Trophoblast cell (in vitro differentiated cells and primary cell): Measurements from ENCODE around the gene GRID1.
A peak's percentile ranks its signal among the peaks of the same experiment; 100 is the strongest.

Experiments
- DNase-seq, 2 donors: peaks; one replicate each; pipeline ENCODE4 v3.0.0-alpha.2; 2016
- H2AFZ ChIP-seq: 2 replicates; pipeline ENCODE4 v1.6.1; 2013; ENCODE audit warnings: low read length, moderate library complexity, mild to moderate bottlenecking; ENCODE audit not compliant: insufficient read depth, poor library complexity
- H2AK5ac ChIP-seq: 2 replicates; pipeline ENCODE4 v1.6.1; 2013; ENCODE audit warnings: mild to moderate bottlenecking, low read length
- H2BK120ac ChIP-seq: 2 replicates; pipeline ENCODE4 v1.6.1; 2013; ENCODE audit warnings: low read length, mild to moderate bottlenecking, moderate library complexity; ENCODE audit not compliant: insufficient read depth, poor library complexity
- H2BK12ac ChIP-seq: 2 replicates; pipeline ENCODE4 v1.6.1; 2013; ENCODE audit warnings: mild to moderate bottlenecking, low read length, moderate library complexity
- H2BK5ac ChIP-seq: 2 replicates; pipeline ENCODE4 v1.6.1; 2013; ENCODE audit warnings: low read length, low read depth, moderate library complexity, mild to moderate bottlenecking; ENCODE audit not compliant: poor library complexity
- H3K14ac ChIP-seq: 2 replicates; pipeline ENCODE4 v1.6.1; 2013; ENCODE audit warnings: mild to moderate bottlenecking, low read length
- H3K18ac ChIP-seq: 2 replicates; pipeline ENCODE4 v1.6.1; 2013; ENCODE audit warnings: mild to moderate bottlenecking, low read length
- H3K23ac ChIP-seq: 2 replicates; pipeline ENCODE4 v1.6.1; 2013; ENCODE audit warnings: low read length
- H3K27ac ChIP-seq: 2 replicates; pipeline ENCODE4 v1.5.1; 2013; ENCODE audit warnings: low read depth, mild to moderate bottlenecking, inconsistent platforms, low read length, moderate library complexity
- H3K27me3 ChIP-seq: 2 replicates; pipeline ENCODE4 v1.6.1; 2013; ENCODE audit warnings: inconsistent platforms, mild to moderate bottlenecking, low read length, moderate library complexity; ENCODE audit not compliant: insufficient read depth
- H3K36me3 ChIP-seq, 2 experiments: 1 replicate in 1 of 2; 2 replicates in 1 of 2; pipeline ENCODE4 v1.6.1; 2013; ENCODE audit warnings: low read length in 2 of 2, mild to moderate bottlenecking in 2 of 2, moderate library complexity in 1 of 2; ENCODE audit not compliant: insufficient read depth in 2 of 2, control insufficient read depth in 1 of 2
- H3K4ac ChIP-seq: 2 replicates; pipeline ENCODE4 v1.6.1; 2013; ENCODE audit warnings: low read depth, mild to moderate bottlenecking, low read length, moderate library complexity
- H3K4me1 ChIP-seq, 2 experiments: 1 replicate in 1 of 2; 2 replicates in 1 of 2; pipeline ENCODE4 v1.6.1; 2013; ENCODE audit warnings: low read length in 2 of 2, mild to moderate bottlenecking in 2 of 2, moderate library complexity in 1 of 2; ENCODE audit not compliant: insufficient read depth in 2 of 2, control insufficient read depth in 1 of 2
- H3K4me2 ChIP-seq: 2 replicates; pipeline ENCODE4 v1.6.1; 2013; ENCODE audit warnings: inconsistent platforms, mild to moderate bottlenecking, low read length, moderate library complexity
- H3K4me3 ChIP-seq: 2 replicates; pipeline ENCODE4 v1.5.1; 2013; ENCODE audit warnings: mild to moderate bottlenecking, low read depth, low read length, inconsistent platforms
- H3K79me1 ChIP-seq: one replicate; pipeline ENCODE4 v1.6.1; 2013; ENCODE audit warnings: low read length
- H3K79me2 ChIP-seq: 2 replicates; pipeline ENCODE4 v1.6.1; 2013; ENCODE audit warnings: low read length, mild to moderate bottlenecking; ENCODE audit not compliant: control insufficient read depth, insufficient read depth, poor library complexity
- H3K9ac ChIP-seq: 2 replicates; pipeline ENCODE4 v1.6.1; 2013; ENCODE audit warnings: mild to moderate bottlenecking, low read length
- H3K9me3 ChIP-seq: 2 replicates; pipeline ENCODE4 v1.6.1; 2013; ENCODE audit warnings: low read depth, mild to moderate bottlenecking, control low read depth, inconsistent platforms, low read length; ENCODE audit not compliant: insufficient read depth
- H4K12ac ChIP-seq: 2 replicates; pipeline ENCODE4 v1.6.1; 2013; ENCODE audit warnings: low read depth, mild to moderate bottlenecking, low read length, moderate library complexity
- H4K8ac ChIP-seq: 2 replicates; pipeline ENCODE4 v1.6.1; 2013; ENCODE audit warnings: low read depth, mild to moderate bottlenecking, low read length, moderate library complexity
- H4K91ac ChIP-seq: one replicate; pipeline ENCODE4 v1.6.1; 2013; ENCODE audit warnings: low read depth, mild to moderate bottlenecking, low read length, moderate library complexity
- WGBS: extraction: QIAGEN DNeasy Blood & Tissue Kit; methylation state at CpG from one replicate; pipeline ENCODE4 v1.1.7; 2013; ENCODE audit warnings: missing lambda C conversion rate; ENCODE audit not compliant: insufficient read length, insufficient coverage; ENCODE audit errors: extremely low coverage; 5-methylcytosine and 5-hydroxymethylcytosine counted together

GRID1 gene

DNA sequence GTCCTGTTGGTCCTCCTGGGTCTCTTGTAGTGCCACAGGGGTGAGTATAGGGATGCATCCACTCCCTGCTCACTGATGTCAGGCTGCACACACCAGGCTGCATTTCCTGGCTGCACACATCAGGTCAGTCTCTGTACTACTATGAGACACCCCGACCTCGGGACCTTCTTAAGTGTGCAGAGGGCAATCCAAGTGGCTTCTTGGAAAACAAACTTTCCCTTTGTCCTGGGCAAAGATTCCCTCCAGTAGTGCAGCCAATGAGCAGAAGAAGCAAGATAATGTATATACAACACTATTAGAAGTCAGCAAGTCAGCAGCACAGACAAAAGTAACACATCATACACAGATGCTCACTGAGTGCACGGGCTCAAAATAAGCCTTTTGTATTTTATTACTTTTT lies 493.5 kb downstream of the GRID1 start:
- WGBS = no CpG with 5 or more reads among the region's 3 CpGs
- H3K4me1 ChIP-seq = no peaks in the 10 kb centered on the region
- no peaks in the 10 kb centered on the region for H3K79me1 ChIP-seq

DNA sequence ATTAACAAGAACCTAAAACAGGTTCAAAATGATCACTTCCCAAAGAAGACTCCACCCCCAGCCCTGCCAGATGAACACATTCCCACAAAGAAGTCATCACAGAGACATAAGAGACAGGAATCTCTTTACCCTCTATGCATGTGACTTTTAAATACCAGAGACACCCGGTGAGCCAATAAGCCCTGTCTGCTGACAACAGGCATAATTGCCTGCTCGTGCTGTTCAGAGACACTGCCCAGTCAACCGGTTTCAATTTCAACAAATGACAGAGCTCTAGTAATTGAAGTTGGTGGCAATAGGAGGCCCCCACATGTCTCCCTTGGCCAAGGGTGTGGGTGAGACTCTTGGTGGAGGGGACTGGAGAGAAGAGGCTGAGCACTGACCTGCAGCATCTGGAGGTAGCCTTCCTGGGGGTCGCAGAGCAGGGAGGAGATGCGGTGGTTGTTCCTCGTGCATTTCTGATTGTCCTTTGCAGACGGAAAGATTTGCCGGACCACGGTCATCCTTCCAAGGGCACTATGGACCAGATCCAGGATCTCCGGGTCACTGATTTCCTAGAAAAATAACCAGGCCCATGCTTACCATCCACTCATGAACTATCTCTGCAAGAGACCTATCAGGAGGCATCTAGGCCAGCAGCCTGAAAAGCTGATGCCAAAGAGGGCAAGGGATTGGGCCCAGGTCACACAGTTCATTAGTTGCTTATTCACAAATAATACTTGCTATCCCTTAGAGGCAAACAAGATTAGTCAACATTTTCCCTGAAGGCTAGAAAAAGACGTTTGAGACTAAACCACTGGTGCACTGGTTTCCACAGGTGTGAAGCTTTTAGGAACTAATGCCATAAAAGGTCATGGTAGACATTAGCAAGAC lies 497.7 kb downstream of the GRID1 start:
- no peak overlapping the region for H3K18ac ChIP-seq
- H2AK5ac ChIP-seq = no peak overlapping the region
- DNase-seq = no peak
- peaks cover 0 to 4% of the 10 kb centered on the region in 2 experiments for H3K4me1 ChIP-seq
- H3K4ac ChIP-seq = no peak overlapping the region
- no CpG with 5 or more reads among the region's 11 CpGs for WGBS
- H3K27me3 ChIP-seq = no peaks in the 10 kb centered on the region
- H2BK5ac ChIP-seq = no peak overlapping the region
- no peak overlapping the region for H3K4me2 ChIP-seq
- no peak overlapping the region for H3K14ac ChIP-seq
- no peak overlapping the region for H4K91ac ChIP-seq
- H3K9ac ChIP-seq = no peak overlapping the region
- H2AFZ ChIP-seq = no peak overlapping the region
- no peaks in the 10 kb centered on the region for H3K79me1 ChIP-seq
- H4K12ac ChIP-seq = no peak overlapping the region
- H3K27ac ChIP-seq = no peak overlapping the region
- no peaks in the 10 kb centered on the region for H3K36me3 ChIP-seq
- H2BK120ac ChIP-seq = no peak overlapping the region
- H4K8ac ChIP-seq = no peak overlapping the region
- H3K79me2 ChIP-seq = no peaks in the 10 kb centered on the region
- H3K4me3 ChIP-seq = peak overlapping the region; percentile 47
- no peak overlapping the region for H2BK12ac ChIP-seq
- no peaks in the 10 kb centered on the region for H3K9me3 ChIP-seq
- H3K23ac ChIP-seq = no peak overlapping the region

More for the DNA sequence above, 493.5 kb downstream of the GRID1 start:
- Histone ChIP-seq H3K79me2 (no peaks in the 10 kb centered on the region), H2BK5ac (no peak overlapping the region), H3K4me2 (no peak overlapping the region), H3K27me3 (no peaks in the 10 kb centered on the region), H2AK5ac (no peak overlapping the region), H4K8ac (no peak overlapping the region), H2BK120ac (no peak overlapping the region), H3K27ac (no peak overlapping the region), H4K91ac (no peak overlapping the region), H3K14ac (no peak overlapping the region), H3K9me3 (no peaks in the 10 kb centered on the region), H3K18ac (no peak overlapping the region), H3K23ac (no peak overlapping the region), H3K9ac (no peak overlapping the region), H3K4ac (no peak overlapping the region), H4K12ac (no peak overlapping the region), H3K4me3 (no peak overlapping the region), H3K36me3 (no peaks in the 10 kb centered on the region), H2AFZ (no peak overlapping the region), H2BK12ac (no peak overlapping the region)
- DNase-seq = no peak

DNA sequence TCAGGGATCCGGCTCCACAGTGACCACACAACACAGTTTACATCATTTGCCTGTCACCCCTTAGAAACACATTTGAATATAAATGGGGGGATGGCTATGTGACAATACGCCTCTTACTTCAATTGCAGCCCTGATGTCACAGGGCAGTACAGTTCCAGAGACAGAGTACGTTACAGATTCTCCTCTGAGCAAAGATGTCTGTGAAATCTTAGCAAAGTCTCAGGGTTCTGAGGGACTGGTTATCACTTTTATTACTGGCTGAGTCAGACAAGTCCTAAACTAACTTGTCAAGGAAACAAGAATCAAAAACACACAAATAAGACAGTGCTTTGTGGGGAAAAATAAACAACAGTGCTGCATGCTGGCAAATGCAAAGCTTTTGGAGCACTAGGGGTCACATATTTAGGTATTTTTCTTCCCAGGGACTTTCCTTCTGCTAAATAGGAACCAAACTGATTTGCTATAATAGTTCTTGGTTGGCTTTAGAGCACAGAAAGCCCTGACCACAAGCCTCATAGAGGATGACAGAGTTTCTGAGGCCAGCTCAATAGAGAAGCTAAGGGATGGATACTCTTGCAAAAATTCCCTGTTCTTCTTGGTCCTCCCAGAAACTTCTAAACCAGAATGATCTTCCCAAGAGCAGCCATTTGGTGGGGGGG lies 501.6 kb downstream of the GRID1 start:
- peaks cover 9 to 20% of the 10 kb centered on the region in 2 experiments for H3K4me1 ChIP-seq
- H3K23ac ChIP-seq = no peak overlapping the region

DNA sequence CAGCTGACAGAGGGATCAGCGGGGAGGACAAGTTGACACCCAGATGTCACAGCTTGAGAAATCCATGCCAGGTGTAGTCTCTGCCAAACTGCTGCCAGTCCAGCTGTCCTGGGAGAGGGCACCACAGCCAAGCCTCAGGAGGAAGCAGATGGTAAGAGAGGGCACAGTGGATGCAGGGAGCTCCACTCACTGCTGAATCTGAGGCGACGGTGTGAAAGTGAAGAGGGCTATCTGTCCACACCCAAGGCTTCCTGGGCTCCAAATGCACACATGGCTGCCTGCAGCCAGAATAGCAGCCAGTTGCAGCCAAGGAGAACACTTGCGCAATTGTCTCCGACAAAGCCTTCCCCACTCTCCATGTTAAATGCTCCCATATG lies 502.4 kb downstream of the GRID1 start:
- no peak overlapping the region for H3K18ac ChIP-seq

More for the DNA sequence above, 501.6 kb downstream of the GRID1 start:
- H3K4me2 ChIP-seq = no peak overlapping the region
- no peak overlapping the region for H2BK120ac ChIP-seq
- no peaks in the 10 kb centered on the region for H3K79me1 ChIP-seq
- H3K27ac ChIP-seq = no peak overlapping the region
- no peaks in the 10 kb centered on the region for H3K27me3 ChIP-seq
- H3K79me2 ChIP-seq = no peaks in the 10 kb centered on the region
- H3K9ac ChIP-seq = no peak overlapping the region
- no peak overlapping the region for H3K4ac ChIP-seq
- no peak for DNase-seq
- no peak overlapping the region for H2AFZ ChIP-seq
- no peak overlapping the region for H4K12ac ChIP-seq
- H2BK5ac ChIP-seq = no peak overlapping the region
- H4K8ac ChIP-seq = no peak overlapping the region
- H3K14ac ChIP-seq = no peak overlapping the region
- no peak overlapping the region for H3K4me3 ChIP-seq
- no peaks in the 10 kb centered on the region for H3K9me3 ChIP-seq
- WGBS = no CpG with 5 or more reads among the region's 3 CpGs
- no peak overlapping the region for H2AK5ac ChIP-seq
- H3K36me3 ChIP-seq = no peaks in the 10 kb centered on the region
- H4K91ac ChIP-seq = no peak overlapping the region
- H3K18ac ChIP-seq = no peak overlapping the region
- no peak overlapping the region for H2BK12ac ChIP-seq

More for the DNA sequence above, 502.4 kb downstream of the GRID1 start:
- Histone ChIP-seq H2BK120ac (no peak overlapping the region), H3K4me2 (no peak overlapping the region), H3K4ac (no peak overlapping the region), H3K23ac (no peak overlapping the region), H4K12ac (no peak overlapping the region), H3K79me1 (no peaks in the 10 kb centered on the region), H3K36me3 (no peaks in the 10 kb centered on the region), H3K9ac (no peak overlapping the region), H3K14ac (no peak overlapping the region), H4K8ac (no peak overlapping the region), H2AK5ac (no peak overlapping the region), H3K79me2 (no peaks in the 10 kb centered on the region), H3K27ac (no peak overlapping the region), H4K91ac (no peak overlapping the region), H3K27me3 (no peaks in the 10 kb centered on the region), H3K9me3 (no peaks in the 10 kb centered on the region), H3K4me3 (no peak overlapping the region), H2BK5ac (no peak overlapping the region), H3K4me1 (peaks cover 9 to 20% of the 10 kb centered on the region in 2 experiments), H2AFZ (no peak overlapping the region), H2BK12ac (no peak overlapping the region)
- DNase-seq = no peak
- no CpG with 5 or more reads among the region's 5 CpGs for WGBS
